KMS-11 (cell line): ENCODE data around the gene PCDH15.

Experiments used
- H2AFZ ChIP-seq: fragments of 200-600 bp; sonication (generic); 2 replicates; pipeline ENCODE4 v1.6.1; 2016; ENCODE audit warnings: antibody characterized with exemption, mixed run types, low read depth
- H3K27ac ChIP-seq: fragments of 200-600 bp; sonication (generic); 2 replicates; pipeline ENCODE4 v1.6.1; 2016; ENCODE audit warnings: mild to moderate bottlenecking, mixed run types
- H3K27me3 ChIP-seq: fragments of 200-600 bp; sonication (generic); 2 replicates; pipeline ENCODE4 v1.6.1; 2017; ENCODE audit warnings: mild to moderate bottlenecking, low read depth, mixed run types, moderate library complexity; ENCODE audit not compliant: insufficient read depth
- H3K36me3 ChIP-seq: fragments of 200-600 bp; sonication (generic); 2 replicates; pipeline ENCODE4 v1.6.1; 2017; ENCODE audit warnings: mild to moderate bottlenecking, mixed run types; ENCODE audit not compliant: insufficient read depth
- H3K4me1 ChIP-seq: fragments of 200-600 bp; sonication (generic); 2 replicates; pipeline ENCODE4 v1.6.1; 2016; ENCODE audit warnings: mild to moderate bottlenecking, low read depth, mixed run types; ENCODE audit not compliant: poor library complexity, severe bottlenecking
- H3K4me2 ChIP-seq: fragments of 200-600 bp; sonication (generic); 2 replicates; pipeline ENCODE4 v1.7.0; 2016; ENCODE audit warnings: mild to moderate bottlenecking, mixed run types
- H3K4me3 ChIP-seq: fragments of 200-600 bp; sonication (generic); IDR thresholded peaks from 2 replicates; pipeline ENCODE4 v1.6.1; 2017; ENCODE audit warnings: low read depth, low read length, mixed read lengths; ENCODE audit not compliant: insufficient read depth
- H3K79me2 ChIP-seq: fragments of 200-600 bp; sonication (generic); 2 replicates; pipeline ENCODE4 v1.6.1; 2016; ENCODE audit warnings: low read depth, mixed run types; ENCODE audit not compliant: insufficient read depth
- H3K9ac ChIP-seq: fragments of 200-600 bp; sonication (generic); 2 replicates; pipeline ENCODE4 v1.6.1; 2016; ENCODE audit warnings: mild to moderate bottlenecking, mixed run types
- H4K20me1 ChIP-seq: fragments of 200-600 bp; sonication (generic); 2 replicates; pipeline ENCODE4 v1.6.1; 2016; ENCODE audit warnings: mild to moderate bottlenecking, mixed run types; ENCODE audit not compliant: insufficient read depth
- TF ChIP-seq, protein P1 (sequence below): fragments of 200-600 bp; sonication (generic); conservative IDR thresholded peaks from 2 replicates; pipeline ENCODE4 v1.6.1; 2017; ENCODE audit warnings: low read depth, mild to moderate bottlenecking, antibody characterized with exemption, low read length, moderate library complexity, mixed read lengths

The PCDH15 gene

DNA sequence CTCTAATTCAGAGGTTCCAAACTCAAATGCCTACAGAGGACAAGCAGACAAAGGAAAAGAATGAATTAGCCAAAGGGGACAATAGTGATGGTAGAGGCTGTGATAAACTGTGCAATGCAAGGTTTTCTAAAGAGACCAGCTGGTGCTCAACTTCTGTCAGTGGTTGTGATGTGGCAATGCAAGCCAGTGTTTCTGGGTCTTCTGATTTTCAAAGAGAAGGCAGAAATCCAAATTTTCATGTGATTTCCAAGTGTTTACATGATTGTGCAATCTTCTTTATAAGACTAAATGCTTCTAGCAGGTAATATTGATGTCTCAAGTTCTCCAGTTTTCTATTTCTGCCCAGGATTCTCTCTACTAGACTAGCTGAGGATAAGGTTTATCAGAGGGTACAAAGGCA lies 135.9 kb downstream of the PCDH15 start:
- Histone ChIP-seq H3K27ac (no peak overlapping the region), H3K4me2 (no peak overlapping the region), H3K4me3 (no peak overlapping the region), H3K36me3 (no peaks in the 10 kb centered on the region), H2AFZ (no peak overlapping the region), H3K79me2 (no peaks in the 10 kb centered on the region), H3K9ac (no peak overlapping the region), H3K27me3 (no peaks in the 10 kb centered on the region), H3K4me1 (no peaks in the 10 kb centered on the region), H4K20me1 (no peaks in the 10 kb centered on the region)
- TF ChIP-seq, protein P1, sequence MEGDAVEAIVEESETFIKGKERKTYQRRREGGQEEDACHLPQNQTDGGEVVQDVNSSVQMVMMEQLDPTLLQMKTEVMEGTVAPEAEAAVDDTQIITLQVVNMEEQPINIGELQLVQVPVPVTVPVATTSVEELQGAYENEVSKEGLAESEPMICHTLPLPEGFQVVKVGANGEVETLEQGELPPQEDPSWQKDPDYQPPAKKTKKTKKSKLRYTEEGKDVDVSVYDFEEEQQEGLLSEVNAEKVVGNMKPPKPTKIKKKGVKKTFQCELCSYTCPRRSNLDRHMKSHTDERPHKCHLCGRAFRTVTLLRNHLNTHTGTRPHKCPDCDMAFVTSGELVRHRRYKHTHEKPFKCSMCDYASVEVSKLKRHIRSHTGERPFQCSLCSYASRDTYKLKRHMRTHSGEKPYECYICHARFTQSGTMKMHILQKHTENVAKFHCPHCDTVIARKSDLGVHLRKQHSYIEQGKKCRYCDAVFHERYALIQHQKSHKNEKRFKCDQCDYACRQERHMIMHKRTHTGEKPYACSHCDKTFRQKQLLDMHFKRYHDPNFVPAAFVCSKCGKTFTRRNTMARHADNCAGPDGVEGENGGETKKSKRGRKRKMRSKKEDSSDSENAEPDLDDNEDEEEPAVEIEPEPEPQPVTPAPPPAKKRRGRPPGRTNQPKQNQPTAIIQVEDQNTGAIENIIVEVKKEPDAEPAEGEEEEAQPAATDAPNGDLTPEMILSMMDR: no peak

DNA sequence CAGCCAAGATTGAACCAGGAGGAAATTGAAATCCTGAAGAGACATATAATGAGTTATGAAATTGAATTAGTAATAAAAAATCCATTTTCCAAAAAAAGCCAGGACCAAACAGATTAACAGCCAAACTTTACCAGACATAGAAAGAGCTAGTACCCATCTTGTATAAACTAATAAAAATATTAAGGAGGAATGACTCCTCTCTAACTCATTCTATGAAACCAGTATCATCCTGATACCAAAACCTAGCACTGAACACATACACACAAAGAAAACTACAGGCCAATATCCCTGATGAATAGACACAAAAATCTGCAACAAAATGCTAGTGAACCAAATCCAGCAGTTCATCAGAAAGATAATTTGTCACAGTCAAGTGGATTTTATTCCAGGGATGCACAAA lies 140.6 kb downstream of the PCDH15 start:
- H3K4me3 ChIP-seq: no peak overlapping the region
- no peak overlapping the region for H3K4me2 ChIP-seq
- H2AFZ ChIP-seq: no peak overlapping the region
- no peak overlapping the region for H3K9ac ChIP-seq
- H4K20me1 ChIP-seq: no peaks in the 10 kb centered on the region
- TF ChIP-seq, protein P1: no peak
- no peaks in the 10 kb centered on the region for H3K79me2 ChIP-seq
- H3K36me3 ChIP-seq: no peaks in the 10 kb centered on the region
- no peaks in the 10 kb centered on the region for H3K27me3 ChIP-seq
- no peaks in the 10 kb centered on the region for H3K4me1 ChIP-seq
- no peak overlapping the region for H3K27ac ChIP-seq

DNA sequence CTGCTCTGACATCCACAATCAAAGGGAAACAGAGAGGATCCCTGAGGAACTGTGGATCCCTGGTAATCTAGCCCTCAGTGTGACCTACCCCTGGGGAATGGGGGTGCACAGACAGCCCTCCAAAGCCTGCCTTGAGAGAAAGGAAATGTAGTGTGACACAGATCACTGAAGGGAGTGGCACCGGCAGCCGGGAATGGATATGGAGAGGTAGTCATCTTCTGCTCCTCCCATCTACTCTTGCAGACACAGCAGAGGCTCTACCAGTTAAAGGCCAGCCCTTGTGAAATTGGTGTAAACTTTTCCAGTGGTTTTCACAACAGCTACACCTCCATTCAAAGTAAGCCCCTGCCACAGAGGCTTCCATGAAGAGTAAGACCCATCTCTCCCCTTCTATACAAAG lies 144.4 kb downstream of the PCDH15 start:
- Histone ChIP-seq H3K9ac (no peak overlapping the region), H3K36me3 (no peaks in the 10 kb centered on the region), H2AFZ (no peak overlapping the region), H3K27ac (no peak overlapping the region), H3K4me3 (no peak overlapping the region), H3K27me3 (no peaks in the 10 kb centered on the region), H3K4me1 (no peaks in the 10 kb centered on the region), H4K20me1 (no peaks in the 10 kb centered on the region), H3K4me2 (no peak overlapping the region), H3K79me2 (no peaks in the 10 kb centered on the region)
- TF ChIP-seq, protein P1: no peak

DNA sequence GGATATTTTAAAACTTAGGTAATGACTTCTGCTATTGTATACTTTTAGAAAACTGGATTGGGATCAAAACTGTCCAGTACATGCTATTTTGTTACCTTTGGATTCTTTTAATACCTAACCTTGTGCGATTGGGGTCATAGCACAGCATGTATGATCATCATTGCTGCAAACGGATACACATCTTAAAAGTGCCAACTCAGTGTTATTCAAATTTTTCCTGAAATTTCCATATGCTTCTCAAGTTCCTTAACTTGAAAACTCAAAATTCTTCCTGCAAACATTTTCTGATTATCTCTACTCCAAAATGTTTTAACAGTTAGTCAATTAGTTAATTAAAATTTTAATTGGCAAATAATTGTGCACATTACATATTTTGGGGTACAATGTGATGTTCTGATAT lies 147.5 kb downstream of the PCDH15 start:
- TF ChIP-seq, protein P1: no peak
- Histone ChIP-seq H4K20me1 (no peaks in the 10 kb centered on the region), H3K4me3 (no peak overlapping the region), H3K4me2 (no peak overlapping the region), H3K36me3 (no peaks in the 10 kb centered on the region), H3K4me1 (no peaks in the 10 kb centered on the region), H3K79me2 (no peaks in the 10 kb centered on the region), H3K27ac (no peak overlapping the region), H2AFZ (no peak overlapping the region), H3K27me3 (no peaks in the 10 kb centered on the region), H3K9ac (no peak overlapping the region)

DNA sequence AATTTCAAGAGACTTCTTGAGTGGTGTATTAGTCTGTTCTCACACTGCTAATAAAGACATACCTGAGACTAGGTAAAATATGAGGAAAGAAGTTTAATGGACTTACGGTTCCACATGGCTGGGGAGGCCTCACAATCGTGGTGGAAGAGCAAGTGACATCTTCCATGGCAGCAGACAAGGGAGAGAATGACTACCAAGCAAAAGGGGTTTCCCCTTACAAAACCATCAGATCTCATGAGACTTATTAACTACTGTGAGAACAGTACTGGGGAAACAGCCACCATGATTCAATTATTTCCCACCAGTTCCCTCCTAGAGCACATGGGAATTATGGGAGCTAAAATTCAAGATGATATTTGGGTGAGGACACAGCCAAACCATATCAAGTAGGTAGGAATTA lies 150.5 kb downstream of the PCDH15 start:
- TF ChIP-seq, protein P1: no peak
- Histone ChIP-seq H3K4me3 (no peak overlapping the region), H3K4me2 (no peak overlapping the region), H3K27ac (no peak overlapping the region), H3K27me3 (no peaks in the 10 kb centered on the region), H3K4me1 (no peaks in the 10 kb centered on the region), H3K79me2 (no peaks in the 10 kb centered on the region), H3K9ac (no peak overlapping the region), H2AFZ (no peak overlapping the region), H3K36me3 (no peaks in the 10 kb centered on the region), H4K20me1 (no peaks in the 10 kb centered on the region)
